Measurements from ENCODE around the gene DIAPH2.
"Not testable (repeated sequence)": the region's sequence is repeated elsewhere in the genome, so short reads cannot be mapped to it uniquely, and the experiment has no call there.

The DIAPH2 gene

DNA sequence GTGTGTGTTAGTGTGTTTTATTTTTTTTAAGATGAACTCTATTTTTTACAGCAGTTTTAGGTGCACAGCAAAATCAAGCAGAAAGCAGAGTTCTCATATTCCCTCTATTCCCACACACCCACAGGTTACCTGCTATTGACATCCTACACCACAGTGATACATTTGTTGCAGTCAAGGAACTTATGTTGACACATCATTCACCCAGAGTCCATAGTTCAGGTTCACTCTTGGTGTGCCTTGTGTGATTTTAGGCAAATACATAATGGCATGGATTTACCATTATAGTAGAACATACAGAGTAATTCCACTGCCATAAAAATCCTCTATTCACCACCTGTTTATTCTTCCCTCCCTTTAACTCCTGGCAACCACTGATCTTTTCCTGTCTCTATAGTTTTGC lies 28.7 kb downstream of the DIAPH2 start:
- H3K4me3 ChIP-seq (ENCODE audit: control insufficient read depth, low read depth, low read length) = no peak overlapping the region
- no peak for DNase-seq (ENCODE audit: low read depth)
- TF ChIP-seq, protein P1, sequence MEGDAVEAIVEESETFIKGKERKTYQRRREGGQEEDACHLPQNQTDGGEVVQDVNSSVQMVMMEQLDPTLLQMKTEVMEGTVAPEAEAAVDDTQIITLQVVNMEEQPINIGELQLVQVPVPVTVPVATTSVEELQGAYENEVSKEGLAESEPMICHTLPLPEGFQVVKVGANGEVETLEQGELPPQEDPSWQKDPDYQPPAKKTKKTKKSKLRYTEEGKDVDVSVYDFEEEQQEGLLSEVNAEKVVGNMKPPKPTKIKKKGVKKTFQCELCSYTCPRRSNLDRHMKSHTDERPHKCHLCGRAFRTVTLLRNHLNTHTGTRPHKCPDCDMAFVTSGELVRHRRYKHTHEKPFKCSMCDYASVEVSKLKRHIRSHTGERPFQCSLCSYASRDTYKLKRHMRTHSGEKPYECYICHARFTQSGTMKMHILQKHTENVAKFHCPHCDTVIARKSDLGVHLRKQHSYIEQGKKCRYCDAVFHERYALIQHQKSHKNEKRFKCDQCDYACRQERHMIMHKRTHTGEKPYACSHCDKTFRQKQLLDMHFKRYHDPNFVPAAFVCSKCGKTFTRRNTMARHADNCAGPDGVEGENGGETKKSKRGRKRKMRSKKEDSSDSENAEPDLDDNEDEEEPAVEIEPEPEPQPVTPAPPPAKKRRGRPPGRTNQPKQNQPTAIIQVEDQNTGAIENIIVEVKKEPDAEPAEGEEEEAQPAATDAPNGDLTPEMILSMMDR (IDR thresholded peaks at IDR 0.05; ENCODE audit: control insufficient read depth, insufficient read depth, low read depth, low read length, missing control alignments) = no peak

DNA sequence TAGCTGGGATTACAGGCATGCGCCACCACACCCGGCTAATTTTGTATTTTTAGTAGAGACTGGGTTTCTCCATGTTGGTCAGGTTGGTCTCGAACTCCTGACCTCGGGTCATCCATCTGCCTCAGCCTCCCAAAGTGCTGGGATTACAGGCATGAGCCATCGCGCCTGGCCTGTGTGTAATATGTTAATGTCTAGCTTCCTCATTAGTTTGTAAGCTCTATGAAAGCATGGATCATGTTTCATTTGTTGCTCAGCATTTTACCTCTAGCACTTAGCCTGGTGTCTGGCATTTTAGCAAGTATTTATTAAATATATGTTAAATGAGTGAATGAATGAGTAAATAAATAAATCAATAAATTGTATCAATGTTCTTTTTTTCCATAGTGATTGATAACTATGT lies 29.8 kb downstream of the DIAPH2 start:
- not testable (repeated sequence) for H3K4me3 ChIP-seq (ENCODE audit: control insufficient read depth, low read depth, low read length); DNase-seq (ENCODE audit: low read depth)

DNA sequence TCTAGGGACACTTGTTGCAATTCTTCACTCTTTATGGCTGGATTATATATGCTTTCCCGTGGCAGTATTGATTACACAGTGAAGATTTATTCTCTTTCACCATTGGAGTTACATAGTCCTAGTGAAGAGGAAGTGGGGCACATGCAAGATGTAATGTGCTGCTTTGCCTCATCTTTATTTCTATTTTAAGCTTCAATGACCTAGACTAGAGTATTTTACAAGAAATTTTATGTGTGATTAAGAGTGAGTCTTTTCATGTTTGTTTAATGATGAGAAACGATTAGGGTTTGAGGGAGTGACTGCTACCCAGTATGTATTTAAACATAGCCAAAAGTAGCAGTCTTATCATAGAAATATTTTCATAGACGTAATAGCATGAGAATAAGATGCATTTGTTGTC lies 30.8 kb downstream of the DIAPH2 start:
- DNase-seq (ENCODE audit: low read depth) = peak; percentile 11
- no peak overlapping the region for H3K4me3 ChIP-seq (ENCODE audit: control insufficient read depth, low read depth, low read length)
- TF ChIP-seq, protein P1 (IDR thresholded peaks at IDR 0.05; ENCODE audit: control insufficient read depth, insufficient read depth, low read depth, low read length, missing control alignments) = no peak

DNA sequence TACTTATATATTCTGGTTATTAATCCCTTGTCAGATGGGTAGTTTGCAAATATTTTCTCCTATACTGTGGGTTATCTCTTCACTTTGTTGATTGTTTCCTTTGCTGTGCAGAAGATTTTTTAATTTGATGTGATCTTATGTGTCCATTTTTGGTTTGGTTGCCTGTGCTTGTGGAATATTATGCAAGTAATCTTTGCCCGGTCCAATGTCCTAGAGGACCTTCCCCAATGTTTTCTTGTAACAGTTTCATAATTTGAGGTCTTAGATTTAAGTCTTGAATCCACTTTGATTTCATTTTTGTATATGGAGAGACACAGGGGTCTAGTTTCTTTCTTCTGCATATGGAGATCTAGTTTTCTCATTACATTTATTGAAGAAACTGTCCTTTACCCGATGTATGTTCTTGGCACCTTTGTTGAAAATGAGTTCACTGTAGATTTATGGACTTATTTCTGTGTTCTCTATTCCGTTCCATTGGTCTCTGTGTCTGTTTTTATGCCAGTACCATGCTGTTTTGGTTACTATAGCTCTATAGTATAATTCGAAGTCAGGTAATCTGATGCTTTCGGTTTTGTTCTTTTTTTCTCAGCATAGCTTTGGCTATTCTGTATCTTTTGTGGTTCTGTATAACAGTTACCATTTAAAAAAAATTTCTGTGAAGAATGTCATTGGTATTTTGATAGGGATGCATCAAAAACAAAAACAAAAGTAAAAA lies 34.7 kb downstream of the DIAPH2 start:
- no peak overlapping the region for H3K4me3 ChIP-seq (ENCODE audit: control insufficient read depth, low read depth, low read length)
- DNase-seq (ENCODE audit: low read depth) = no peak
- TF ChIP-seq, protein P1 (IDR thresholded peaks at IDR 0.05; ENCODE audit: control insufficient read depth, insufficient read depth, low read depth, low read length, missing control alignments) = no peak

DNA sequence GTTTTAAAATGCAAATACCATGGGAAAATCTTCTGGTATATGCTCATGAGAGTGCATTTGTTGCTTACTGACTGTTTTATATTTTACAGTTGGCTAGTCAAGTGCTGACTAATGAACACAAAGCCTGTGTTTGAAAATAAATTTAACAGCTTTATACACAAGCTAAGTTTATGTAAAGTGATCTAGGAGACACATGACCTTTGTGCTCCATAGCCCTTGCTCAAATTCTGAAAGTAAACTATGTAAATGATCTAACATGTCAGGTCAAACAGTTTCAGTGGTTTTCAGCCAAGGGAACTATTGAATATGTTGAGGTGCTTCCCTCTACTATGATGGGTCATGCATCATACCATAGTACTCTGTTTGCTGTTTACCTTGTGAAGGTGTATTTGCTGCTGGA lies 36.7 kb downstream of the DIAPH2 start:
- TF ChIP-seq, protein P1 (IDR thresholded peaks at IDR 0.05; ENCODE audit: control insufficient read depth, insufficient read depth, low read depth, low read length, missing control alignments) = no peak
- DNase-seq (ENCODE audit: low read depth) = no peak
- H3K4me3 ChIP-seq (ENCODE audit: control insufficient read depth, low read depth, low read length) = no peak overlapping the region

DNA sequence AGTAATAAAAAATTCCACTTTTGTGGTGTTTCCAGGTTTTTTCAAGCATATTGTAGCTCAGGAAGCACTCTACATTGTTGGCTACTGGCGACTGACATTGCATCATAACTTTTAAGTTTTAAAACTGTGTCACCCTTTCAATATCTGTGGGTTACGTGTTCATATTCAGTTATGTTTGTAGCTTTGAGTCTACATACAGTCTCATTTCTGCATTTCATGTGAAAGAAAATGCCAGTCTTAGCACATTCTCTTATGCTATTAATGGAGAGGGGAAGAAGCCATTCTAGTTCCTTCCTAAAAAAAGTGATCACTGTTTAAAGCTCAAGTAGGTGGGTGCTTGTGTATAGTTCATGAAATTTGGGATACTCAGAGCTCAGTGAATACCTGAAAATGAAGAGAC lies 38.1 kb downstream of the DIAPH2 start:
- H3K4me3 ChIP-seq (ENCODE audit: control insufficient read depth, low read depth, low read length) = no peak overlapping the region
- DNase-seq (ENCODE audit: low read depth) = no peak
- TF ChIP-seq, protein P1 (IDR thresholded peaks at IDR 0.05; ENCODE audit: control insufficient read depth, insufficient read depth, low read depth, low read length, missing control alignments) = no peak

DNA sequence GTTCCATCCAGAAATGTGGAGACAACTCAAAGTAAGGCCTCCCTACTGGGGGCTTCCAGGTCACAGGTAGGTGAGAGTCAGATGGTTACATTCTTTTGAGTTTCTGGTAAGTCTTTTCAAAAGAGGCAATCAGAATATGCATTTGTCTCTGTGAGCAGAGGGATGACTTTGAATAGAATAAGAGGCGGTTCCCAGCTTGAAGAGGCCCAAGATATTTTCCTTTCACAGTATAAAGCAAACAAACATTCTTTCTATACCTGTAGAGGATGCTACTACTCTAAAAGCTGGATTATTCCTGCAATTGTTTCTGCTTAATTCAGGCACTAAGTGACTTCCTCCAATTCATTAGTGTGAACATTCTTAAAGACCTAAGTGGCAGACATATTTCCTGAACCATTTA lies 44.4 kb downstream of the DIAPH2 start:
- DNase-seq (ENCODE audit: low read depth) = no peak
- TF ChIP-seq, protein P1 (IDR thresholded peaks at IDR 0.05; ENCODE audit: control insufficient read depth, insufficient read depth, low read depth, low read length, missing control alignments) = no peak
- no peak overlapping the region for H3K4me3 ChIP-seq (ENCODE audit: control insufficient read depth, low read depth, low read length)
